K562 (cell line): ENCODE measurements around the gene MCU. TPM values are rescaled to one million over a fixed set of nuclear protein-coding genes. Genes with fewer than 3 reads are reported as not detected.

Experiments used
- CBX2 ChIP-seq: fragments of 200-600 bp; sonication (generic); IDR thresholded peaks from one replicate; pipeline ENCODE4 v1.6.1; 2012; ENCODE audit warnings: mild to moderate bottlenecking, low read length, inconsistent platforms; ENCODE audit not compliant: insufficient read depth, poor library complexity, severe bottlenecking
- CHD2 ChIP-seq: IDR thresholded peaks from 2 replicates; pipeline ENCODE4 v1.6.1; 2011; ENCODE audit warnings: low read depth, low read length
- EHMT2 ChIP-seq: fragments of 450-650 bp; IDR thresholded peaks from 2 replicates; pipeline ENCODE4 v1.6.1; 2018; ENCODE audit warnings: antibody characterized with exemption
- ERF ChIP-seq: fragments of 450-650 bp; formaldehyde crosslinking; IDR thresholded peaks from 2 replicates; pipeline ENCODE4 v1.4.0; 2020; ENCODE audit warnings: mild to moderate bottlenecking, mixed read lengths
- ETS2 ChIP-seq: IDR thresholded peaks from 2 replicates; pipeline ENCODE4 v1.6.1; 2016; ENCODE audit warnings: borderline replicate concordance, missing genetic modification characterization, mild to moderate bottlenecking, moderate library complexity, missing compliant biosample characterization; ENCODE audit not compliant: poor library complexity, severe bottlenecking
- EZH2 ChIP-seq: IDR thresholded peaks from 2 replicates; pipeline ENCODE4 v1.6.1; 2012; ENCODE audit warnings: low read depth, mild to moderate bottlenecking, inconsistent platforms, low read length, borderline replicate concordance
- HNRNPH1 ChIP-seq: fragments of 200-400 bp; formaldehyde crosslinking; optimal IDR thresholded peaks from 2 replicates; pipeline ENCODE3; 2017; ENCODE audit warnings: low read depth, mild to moderate bottlenecking, low read length, moderate library complexity
- JUNB ChIP-seq: fragments of 450-650 bp; formaldehyde crosslinking; conservative IDR thresholded peaks from 2 replicates; pipeline ENCODE4 v1.4.0; 2020; ENCODE audit warnings: mild to moderate bottlenecking
- KLF6 ChIP-seq: fragments of 250-450 bp; sonication (Bioruptor Pico); IDR thresholded peaks from 2 replicates; pipeline ENCODE4 v1.4.0; 2020; ENCODE audit warnings: mild to moderate bottlenecking, moderate library complexity, borderline replicate concordance
- MAFK ChIP-seq: IDR thresholded peaks from 2 replicates; pipeline ENCODE4 v1.6.1; 2011; ENCODE audit warnings: low read length, improper control_type of control experiment
- MTA3 ChIP-seq: fragments of 450-650 bp; formaldehyde crosslinking; IDR thresholded peaks from 2 replicates; pipeline ENCODE4 v1.6.1; 2017; ENCODE audit warnings: mild to moderate bottlenecking, borderline replicate concordance
- NCOA1 ChIP-seq: fragments of 450-650 bp; IDR thresholded peaks from 2 replicates; pipeline ENCODE4 v1.6.1; 2016; ENCODE audit warnings: low read depth
- OTX1 ChIP-seq: fragments of 450-650 bp; formaldehyde crosslinking; IDR thresholded peaks from 2 replicates; pipeline ENCODE4 v1.4.0; 2022; ENCODE audit warnings: mild to moderate bottlenecking
- POLR3A ChIP-seq: IDR thresholded peaks from 2 replicates; pipeline ENCODE4 v1.6.1; 2011; ENCODE audit warnings: borderline replicate concordance, mild to moderate bottlenecking, moderate library complexity; ENCODE audit not compliant: insufficient read length, insufficient read depth; ENCODE audit errors: extremely low read depth
- PRDM10 ChIP-seq: fragments of 450-650 bp; IDR thresholded peaks from 2 replicates; pipeline ENCODE4 v1.6.1; 2018; ENCODE audit not compliant: partially characterized antibody
- RNF2 ChIP-seq: sonication (generic); IDR thresholded peaks from 2 replicates; pipeline ENCODE4 v1.6.1; 2016
- SIRT6 ChIP-seq: IDR thresholded peaks from one replicate; pipeline ENCODE4 v1.6.1; 2012; ENCODE audit warnings: low read depth, mild to moderate bottlenecking, control low read depth, inconsistent platforms, low read length, moderate library complexity
- SMAD4 ChIP-seq: fragments of 250-450 bp; sonication (Bioruptor Pico); conservative IDR thresholded peaks from 2 replicates; pipeline ENCODE4 v1.8.0; 2021; ENCODE audit warnings: inconsistent platforms, mild to moderate bottlenecking, moderate library complexity
- TCF15 ChIP-seq: fragments of 250-450 bp; sonication (Bioruptor Pico); IDR thresholded peaks from 2 replicates; pipeline ENCODE4 v1.8.0; 2022; ENCODE audit warnings: moderate library complexity, mild to moderate bottlenecking, inconsistent platforms
- TGIF2 ChIP-seq: sonication (generic); formaldehyde crosslinking; IDR thresholded peaks from 2 replicates; pipeline ENCODE4 v1.8.1; 2022; ENCODE audit warnings: mild to moderate bottlenecking, missing genetic modification reagents, moderate library complexity
- ZNF668 ChIP-seq: fragments of 250-450 bp; sonication (Bioruptor Pico); IDR thresholded peaks from 2 replicates; pipeline ENCODE4 v1.8.0; 2022; ENCODE audit warnings: mild to moderate bottlenecking, inconsistent platforms
- polyA plus RNA-seq, 8 experiments: library from polyadenylated mRNA; depleted of rRNA in 4 of 8; stranded (reverse) in 5 of 8; unstranded in 3 of 8; fragments of >200 nt; fragmentation: Nextera tagmentation in 2 of 8; fragmentation: Illumina TruSeq in 1 of 8; extraction: Ambion mirVana in 2 of 8; extraction: Trizol in 1 of 8; gene quantifications; 2 replicates each; pipeline versions ENCODE4 v1.2.1 to v1.2.3, GENCODE V29; 2011 to 2014; ENCODE audit warnings: inconsistent platforms in 1 of 8, missing spikeins in 1 of 8
- total RNA-seq, 7 experiments: library from RNA; depleted of rRNA in 6 of 7; stranded (reverse); fragments of >200 nt in 6 of 7; fragmentation: Illumina TruSeq in 2 of 7; extraction: Trizol in 2 of 7; gene quantifications; 2 replicates each; pipeline versions ENCODE4 v1.2.1 to v1.2.3, GENCODE V29; 2011 to 2021; ENCODE audit warnings: low replicate concordance in 1 of 7

Gene MCU
- total and polyA plus RNA-seq, 9 of the 15 experiments (the other 6 are each of a cell fraction or from before 2014, with no cell fraction given): 8.2 to 88.8 (median 21.3) TPM

- no peak for TF ChIP-seq PRDM10
- no peak for TF ChIP-seq NCOA1
- no peak for TF ChIP-seq EHMT2
- no peak for TF ChIP-seq MAFK
- peak; percentile 96 for TF ChIP-seq ERF (CRISPR knock-in tag)
- TF ChIP-seq TGIF2 (CRISPR knock-in tag): no peak
- no peak for TF ChIP-seq SIRT6
- TF ChIP-seq JUNB: no peak
- no peak for TF ChIP-seq POLR3A
- no peak for TF ChIP-seq RNF2
- no peak for TF ChIP-seq KLF6
- no peak for TF ChIP-seq HNRNPH1
- no peak for TF ChIP-seq CHD2
- no peak for TF ChIP-seq CBX2
- no peak for TF ChIP-seq ETS2 (tag)
- peak; percentile 98 for TF ChIP-seq MTA3
- no peak for TF ChIP-seq TCF15 (CRISPR knock-in tag)
- no peak for TF ChIP-seq ZNF668 (CRISPR knock-in tag)
- TF ChIP-seq OTX1 (CRISPR knock-in tag): no peak
- TF ChIP-seq EZH2: no peak
- peak; percentile 77 for TF ChIP-seq SMAD4 (CRISPR knock-in tag)
These were observed at the start of gene MCU (continued) for GRCh38 chr10:72691863-72692743.
